ENCODE results near the gene ARHGAP10. TPM values are rescaled to one million over a fixed set of nuclear protein-coding genes. Genes with fewer than 3 reads are reported as not detected.

The ARHGAP10 gene
- total RNA-seq, 4 donors from 2014 or later = 186 to 296 (median 192) TPM

- H3K27me3 ChIP-seq = no peaks in the 10 kb centered on the region
- TF ChIP-seq POLR2AphosphoS5 (IDR thresholded peaks at IDR 0.05) (no peak), POLR2A (IDR thresholded peaks at IDR 0.05; ENCODE audit: low read depth) (no peak), CTCF (IDR thresholded peaks at IDR 0.05) (no peak), EP300 (IDR thresholded peaks at IDR 0.05) (no peak)
- no peak overlapping the region for H3K4me3 ChIP-seq
- no peak overlapping the region for H3K27ac ChIP-seq (replicated peaks in 1 of 4)
- intact Hi-C loops (cut with DNase I) = no loop called here
- H3K36me3 ChIP-seq = peaks cover 4 to 23% (median 6%) of the 10 kb centered on the region in 4 donors
- no peak for DNase-seq (ENCODE audit: extremely low spot score)
- peaks cover 33 to 65% (median 57%) of the 10 kb centered on the region in 4 donors for H3K4me1 ChIP-seq
- 88% methylated on average over 14 of the region's 14 CpGs for WGBS
- H3K9me3 ChIP-seq = no peaks in the 10 kb centered on the region
Measured at GRCh38 chr4:148057984-148058859, 326.3 kb downstream of the ARHGAP10 start.

GRCh38 chr4:148059617-148060180, 327.8 kb downstream of the ARHGAP10 start:
- TF ChIP-seq EP300 (IDR thresholded peaks at IDR 0.05) = no peak
- no peak for TF ChIP-seq POLR2A (IDR thresholded peaks at IDR 0.05; ENCODE audit: low read depth)
- no peak for TF ChIP-seq POLR2AphosphoS5 (IDR thresholded peaks at IDR 0.05)
- TF ChIP-seq CTCF (IDR thresholded peaks at IDR 0.05) = no peak
- intact Hi-C loops (cut with DNase I) = no loop called here
- WGBS = 88% methylated on average over 8 of the region's 10 CpGs
- Histone ChIP-seq H3K27me3 (no peaks in the 10 kb centered on the region), H3K4me1 (peaks cover 21 to 55% (median 50%) of the 10 kb centered on the region in 4 donors), H3K36me3 (peaks cover 11 to 37% (median 21%) of the 10 kb centered on the region in 4 donors), H3K27ac (replicated peaks in 1 of 4) (no peak overlapping the region), H3K9me3 (no peaks in the 10 kb centered on the region), H3K4me3 (no peak overlapping the region)
- no peak for DNase-seq (ENCODE audit: extremely low spot score)

GRCh38 chr4:148060264-148061140, 328.6 kb downstream of the ARHGAP10 start:
- peaks cover 11 to 41% (median 28%) of the 10 kb centered on the region in 4 donors for H3K36me3 ChIP-seq
- no peaks in the 10 kb centered on the region for H3K27me3 ChIP-seq
- TF ChIP-seq CTCF (IDR thresholded peaks at IDR 0.05) (no peak), POLR2AphosphoS5 (IDR thresholded peaks at IDR 0.05) (no peak), EP300 (IDR thresholded peaks at IDR 0.05) (no peak), POLR2A (IDR thresholded peaks at IDR 0.05; ENCODE audit: low read depth) (no peak)
- no peak overlapping the region for H3K27ac ChIP-seq (replicated peaks in 1 of 4)
- DNase-seq (ENCODE audit: extremely low spot score) = no peak
- H3K4me3 ChIP-seq = no peak overlapping the region
- no peaks in the 10 kb centered on the region for H3K9me3 ChIP-seq
- peaks cover 16 to 60% (median 52%) of the 10 kb centered on the region in 4 donors for H3K4me1 ChIP-seq
- WGBS = 84% methylated on average over 13 of the region's 13 CpGs
- intact Hi-C loops (cut with DNase I) = no loop called here

GRCh38 chr4:148061141-148061481, 329.2 kb downstream of the ARHGAP10 start:
- DNase-seq (ENCODE audit: extremely low spot score) = no peak
- Histone ChIP-seq H3K27ac (replicated peaks in 1 of 4) (no peak overlapping the region), H3K4me1 (peaks cover 16 to 57% (median 52%) of the 10 kb centered on the region in 4 donors), H3K27me3 (no peaks in the 10 kb centered on the region), H3K36me3 (peaks cover 12 to 44% (median 31%) of the 10 kb centered on the region in 4 donors), H3K4me3 (no peak overlapping the region), H3K9me3 (no peaks in the 10 kb centered on the region)
- 53% methylated on average over 4 of the region's 4 CpGs for WGBS
- TF ChIP-seq EP300 (IDR thresholded peaks at IDR 0.05) (no peak), POLR2AphosphoS5 (IDR thresholded peaks at IDR 0.05) (no peak), CTCF (IDR thresholded peaks at IDR 0.05) (no peak), POLR2A (IDR thresholded peaks at IDR 0.05; ENCODE audit: low read depth) (no peak)
- intact Hi-C loops (cut with DNase I) = no loop called here

All from esophagus muscularis mucosa (tissue), 4 donors.